Right lobe of liver (tissue), 4 donors: Measurements from ENCODE around the gene SLCO3A1.

Experiments
- POLR2A ChIP-seq: fragments of 450-650 bp; IDR thresholded peaks from one replicate; pipeline ENCODE4 v1.6.1; 2017; ENCODE audit warnings: antibody characterized with exemption, mild to moderate bottlenecking
- TF ChIP-seq, protein P1 (sequence below), 4 donors: fragments of 200-600 bp in 3 of 4; fragments of 450-650 bp in 1 of 4; IDR thresholded peaks; one replicate each; pipeline versions ENCODE4 v1.5.1 to v1.8.0; 2016 to 2022; ENCODE audit warnings: antibody characterized with exemption in 4 of 4, mild to moderate bottlenecking in 2 of 4
- donor health status: DM: no; HTN: no; CAD: no.
- donor health status: DM: no; HTN: no; CAD: no.
- donor health status: DM: no; HTN: yes; CAD: no.

DNA sequence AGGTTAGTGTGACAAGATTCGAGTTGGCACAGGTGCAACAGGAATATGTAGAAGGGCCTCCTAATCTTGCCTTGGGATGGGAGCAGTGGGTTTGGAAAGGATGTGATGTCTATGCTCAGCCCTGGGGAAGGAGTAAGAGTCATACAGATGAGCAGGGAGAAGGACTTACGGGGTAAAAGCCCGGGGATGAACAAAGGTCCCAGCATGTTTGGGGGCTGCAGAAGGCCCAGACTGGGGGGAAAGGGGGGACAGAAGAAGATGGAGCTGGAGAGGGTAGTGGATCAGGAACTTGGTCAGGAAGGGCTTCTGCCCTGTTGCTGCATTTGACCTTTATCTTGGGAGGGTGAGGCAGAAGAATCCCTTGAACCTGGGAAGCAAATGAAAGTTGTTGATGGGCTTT is 300.1 kb downstream of the SLCO3A1 start:
- TF ChIP-seq POLR2A: no peak
- TF ChIP-seq, protein P1, sequence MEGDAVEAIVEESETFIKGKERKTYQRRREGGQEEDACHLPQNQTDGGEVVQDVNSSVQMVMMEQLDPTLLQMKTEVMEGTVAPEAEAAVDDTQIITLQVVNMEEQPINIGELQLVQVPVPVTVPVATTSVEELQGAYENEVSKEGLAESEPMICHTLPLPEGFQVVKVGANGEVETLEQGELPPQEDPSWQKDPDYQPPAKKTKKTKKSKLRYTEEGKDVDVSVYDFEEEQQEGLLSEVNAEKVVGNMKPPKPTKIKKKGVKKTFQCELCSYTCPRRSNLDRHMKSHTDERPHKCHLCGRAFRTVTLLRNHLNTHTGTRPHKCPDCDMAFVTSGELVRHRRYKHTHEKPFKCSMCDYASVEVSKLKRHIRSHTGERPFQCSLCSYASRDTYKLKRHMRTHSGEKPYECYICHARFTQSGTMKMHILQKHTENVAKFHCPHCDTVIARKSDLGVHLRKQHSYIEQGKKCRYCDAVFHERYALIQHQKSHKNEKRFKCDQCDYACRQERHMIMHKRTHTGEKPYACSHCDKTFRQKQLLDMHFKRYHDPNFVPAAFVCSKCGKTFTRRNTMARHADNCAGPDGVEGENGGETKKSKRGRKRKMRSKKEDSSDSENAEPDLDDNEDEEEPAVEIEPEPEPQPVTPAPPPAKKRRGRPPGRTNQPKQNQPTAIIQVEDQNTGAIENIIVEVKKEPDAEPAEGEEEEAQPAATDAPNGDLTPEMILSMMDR (IDR thresholded peaks at IDR 0.05): no peak
